Endodermal cell (in vitro differentiated cells): Measurements from ENCODE around the gene TACC2. TPM values are rescaled to one million over a fixed set of nuclear protein-coding genes. Genes with fewer than 3 reads are reported as not detected.

ENCODE experiments used
- DNase-seq: peaks from one replicate; pipeline ENCODE4 v3.0.0-alpha.2; 2017
- H3K27ac ChIP-seq: 2 replicates; pipeline ENCODE4 v1.5.1; 2013; ENCODE audit warnings: mild to moderate bottlenecking, low read depth, low read length, moderate library complexity
- H3K27me3 ChIP-seq: 2 replicates; pipeline ENCODE4 v1.6.1; 2013; ENCODE audit warnings: mild to moderate bottlenecking, low read length, moderate library complexity; ENCODE audit not compliant: insufficient read depth, control insufficient read depth, poor library complexity, severe bottlenecking
- H3K36me3 ChIP-seq: 2 replicates; pipeline ENCODE4 v1.7.0; 2013; ENCODE audit warnings: mild to moderate bottlenecking, low read length, moderate library complexity; ENCODE audit not compliant: control insufficient read depth, insufficient read depth
- H3K4me1 ChIP-seq: one replicate; pipeline ENCODE4 v1.7.0; 2013; ENCODE audit warnings: low read length; ENCODE audit not compliant: control insufficient read depth, insufficient read depth
- H3K4me3 ChIP-seq: 2 replicates; pipeline ENCODE4 v1.5.1; 2013; ENCODE audit warnings: mild to moderate bottlenecking, low read length, moderate library complexity
- H3K9ac ChIP-seq: 2 replicates; pipeline ENCODE4 v1.6.1; 2013; ENCODE audit warnings: mild to moderate bottlenecking, low read length, moderate library complexity; ENCODE audit not compliant: poor library complexity, severe bottlenecking; ENCODE audit errors: extremely low read depth
- H3K9me3 ChIP-seq: 2 replicates; pipeline ENCODE4 v1.6.1; 2013; ENCODE audit warnings: mild to moderate bottlenecking, low read length, moderate library complexity; ENCODE audit not compliant: control insufficient read depth
- H3K27ac Mint-ChIP-seq: 2 replicates; pipeline ENCODE4 v1.8.0; 2020; ENCODE audit warnings: mixed read lengths
- H3K27me3 Mint-ChIP-seq: 2 replicates; pipeline ENCODE4 v1.8.0; 2021; ENCODE audit warnings: mild to moderate bottlenecking, mixed read lengths; ENCODE audit not compliant: insufficient read depth
- H3K36me3 Mint-ChIP-seq: 2 replicates; pipeline ENCODE4 v1.8.0; 2020; ENCODE audit warnings: low read depth, mixed read lengths
- H3K4me1 Mint-ChIP-seq: 2 replicates; pipeline ENCODE4 v1.8.0; 2020; ENCODE audit warnings: mixed read lengths
- H3K4me3 Mint-ChIP-seq: 2 replicates; pipeline ENCODE4 v1.8.0; 2020; ENCODE audit warnings: mild to moderate bottlenecking, moderate library complexity, mixed read lengths
- H3K9me3 Mint-ChIP-seq: 2 replicates; pipeline ENCODE4 v1.8.0; 2020; ENCODE audit warnings: mild to moderate bottlenecking, mixed read lengths
- WGBS, 2 experiments: methylation state at CpG; one replicate each; pipeline versions ENCODE4 v1.1.5 to v1.1.7; 2013; ENCODE audit warnings: missing lambda C conversion rate in 2 of 2, mixed read lengths in 1 of 2; ENCODE audit not compliant: insufficient coverage in 1 of 2, insufficient read length in 1 of 2; 5-methylcytosine and 5-hydroxymethylcytosine counted together
- total RNA-seq, 2 donors: library from RNA; stranded (reverse); fragmentation: NEBNext Ultra II Directional in 1 of 2; extraction: Animal tissue kit (Norgen Biotek cat#: 25700) in 1 of 2; gene quantifications; 2 replicates in 1 of 2; 3 replicates in 1 of 2; pipeline ENCODE4 v1.2.1, GENCODE V29; 2021
- TF ChIP-seq, protein P1 (sequence below): fragments of 200-600 bp; sonication (generic); conservative IDR thresholded peaks from 2 replicates; pipeline ENCODE4 v1.5.0; 2021; ENCODE audit warnings: antibody characterized with exemption, mild to moderate bottlenecking

TACC2 gene
- total RNA-seq, 2 donors from 2014 or later, result 24.5 to 34.1 TPM

DNA sequence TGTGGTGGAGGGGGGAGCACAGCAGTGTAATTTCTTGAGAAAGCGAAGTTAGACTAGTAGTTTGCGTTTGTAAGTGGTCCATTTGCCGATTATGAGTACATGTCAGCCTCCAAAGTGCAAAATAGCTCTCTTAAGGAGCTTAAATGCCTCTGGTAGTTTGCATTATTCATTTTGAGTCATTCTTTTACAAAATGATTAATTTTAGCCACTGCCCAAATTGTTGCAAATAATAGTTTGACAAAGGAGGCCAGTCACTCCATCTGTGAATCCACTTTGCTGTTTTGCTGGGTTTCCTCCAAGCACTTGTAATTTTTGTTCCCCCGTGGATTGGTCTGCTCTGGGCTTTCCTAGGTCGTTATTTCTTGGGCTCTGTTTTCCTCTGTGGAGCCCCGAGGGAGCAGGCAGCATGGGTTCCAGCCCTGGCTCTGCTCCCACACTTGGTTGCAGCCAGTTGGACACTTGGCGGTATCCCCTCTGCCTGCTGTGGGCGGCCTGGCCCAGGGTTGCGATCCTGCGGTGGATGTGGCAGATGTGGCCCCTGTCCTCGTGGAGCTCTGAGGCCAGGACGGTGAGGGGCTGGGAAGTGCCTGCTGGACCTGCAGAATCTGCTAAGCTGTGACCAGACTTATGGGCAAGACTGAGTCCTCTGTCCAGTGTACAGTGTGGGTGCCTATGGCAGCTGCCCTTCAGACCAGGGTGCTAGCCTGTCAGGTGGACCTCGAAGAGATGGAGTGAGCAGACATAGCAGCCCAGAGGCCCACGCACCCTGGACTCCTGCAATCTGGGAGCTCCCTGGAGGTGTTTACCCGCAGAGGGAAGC is 153.1 kb downstream of the TACC2 start:
- H3K9me3 ChIP-seq, result peaks cover 16% of the 10 kb centered on the region
- no peak overlapping the region for H3K9ac ChIP-seq
- Mint-ChIP-seq H3K4me1 (peaks cover 23% of the 10 kb centered on the region), H3K9me3 (peaks cover 12% of the 10 kb centered on the region), H3K36me3 (peaks cover 30% of the 10 kb centered on the region), H3K27me3 (no peaks in the 10 kb centered on the region), H3K4me3 (no peak overlapping the region), H3K27ac (no peak overlapping the region)
- H3K27me3 ChIP-seq, result no peaks in the 10 kb centered on the region
- DNase-seq, result no peak
- H3K4me3 ChIP-seq, result no peak overlapping the region
- H3K27ac ChIP-seq, result peak overlapping the region; percentile 24
- TF ChIP-seq, protein P1, sequence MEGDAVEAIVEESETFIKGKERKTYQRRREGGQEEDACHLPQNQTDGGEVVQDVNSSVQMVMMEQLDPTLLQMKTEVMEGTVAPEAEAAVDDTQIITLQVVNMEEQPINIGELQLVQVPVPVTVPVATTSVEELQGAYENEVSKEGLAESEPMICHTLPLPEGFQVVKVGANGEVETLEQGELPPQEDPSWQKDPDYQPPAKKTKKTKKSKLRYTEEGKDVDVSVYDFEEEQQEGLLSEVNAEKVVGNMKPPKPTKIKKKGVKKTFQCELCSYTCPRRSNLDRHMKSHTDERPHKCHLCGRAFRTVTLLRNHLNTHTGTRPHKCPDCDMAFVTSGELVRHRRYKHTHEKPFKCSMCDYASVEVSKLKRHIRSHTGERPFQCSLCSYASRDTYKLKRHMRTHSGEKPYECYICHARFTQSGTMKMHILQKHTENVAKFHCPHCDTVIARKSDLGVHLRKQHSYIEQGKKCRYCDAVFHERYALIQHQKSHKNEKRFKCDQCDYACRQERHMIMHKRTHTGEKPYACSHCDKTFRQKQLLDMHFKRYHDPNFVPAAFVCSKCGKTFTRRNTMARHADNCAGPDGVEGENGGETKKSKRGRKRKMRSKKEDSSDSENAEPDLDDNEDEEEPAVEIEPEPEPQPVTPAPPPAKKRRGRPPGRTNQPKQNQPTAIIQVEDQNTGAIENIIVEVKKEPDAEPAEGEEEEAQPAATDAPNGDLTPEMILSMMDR, result no peak
- peaks cover 7% of the 10 kb centered on the region for H3K4me1 ChIP-seq
- H3K36me3 ChIP-seq, result peaks cover 17% of the 10 kb centered on the region
- 91 to 93% methylated on average over 13 to 15 of the region's 15 CpGs for WGBS, 2 experiments

DNA sequence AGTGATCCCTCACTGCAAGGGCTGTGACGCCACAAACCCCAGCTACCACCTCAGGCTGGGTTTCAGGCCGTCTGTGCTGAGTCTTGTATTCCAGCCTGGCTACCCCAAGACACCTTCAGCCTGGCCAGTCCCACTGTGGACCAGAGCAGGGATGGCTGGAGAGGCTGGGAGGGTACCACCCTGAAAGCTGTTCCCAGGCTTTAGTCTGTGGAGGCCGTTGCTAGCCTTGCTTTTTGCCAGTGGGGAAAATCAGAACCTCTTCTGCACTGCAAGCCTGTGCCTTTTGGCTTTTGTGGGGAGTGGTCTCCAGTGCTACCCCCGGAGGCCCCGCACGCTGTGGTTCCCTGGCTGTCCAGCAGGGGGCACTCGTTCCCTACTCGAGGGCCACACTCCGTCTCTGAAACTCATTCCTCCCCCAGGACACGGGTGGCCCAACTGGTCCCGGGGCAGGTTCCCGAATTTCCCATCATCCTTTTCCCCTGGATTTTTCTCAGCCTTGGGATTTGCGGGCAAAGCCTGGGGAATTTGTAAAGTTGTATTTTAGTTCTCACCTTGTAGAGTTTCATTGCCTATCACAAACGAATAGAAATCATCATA is 153.8 kb downstream of the TACC2 start:
- Histone ChIP-seq H3K36me3 (peaks cover 22% of the 10 kb centered on the region), H3K4me1 (peaks cover 7% of the 10 kb centered on the region), H3K9ac (no peak overlapping the region), H3K9me3 (peaks cover 16% of the 10 kb centered on the region), H3K27me3 (no peaks in the 10 kb centered on the region), H3K27ac (peak overlapping the region; percentile 24), H3K4me3 (no peak overlapping the region)
- H3K27ac Mint-ChIP-seq, result no peak overlapping the region
- H3K9me3 Mint-ChIP-seq, result peaks cover 12% of the 10 kb centered on the region
- peaks cover 35% of the 10 kb centered on the region for H3K36me3 Mint-ChIP-seq
- peaks cover 23% of the 10 kb centered on the region for H3K4me1 Mint-ChIP-seq
- no peaks in the 10 kb centered on the region for H3K27me3 Mint-ChIP-seq
- H3K4me3 Mint-ChIP-seq, result no peak overlapping the region
- peak; percentile 93 for DNase-seq
- TF ChIP-seq, protein P1, result peak; percentile 100
- 33 to 35% methylated on average over 7 to 13 of the region's 14 CpGs for WGBS, 2 experiments

DNA sequence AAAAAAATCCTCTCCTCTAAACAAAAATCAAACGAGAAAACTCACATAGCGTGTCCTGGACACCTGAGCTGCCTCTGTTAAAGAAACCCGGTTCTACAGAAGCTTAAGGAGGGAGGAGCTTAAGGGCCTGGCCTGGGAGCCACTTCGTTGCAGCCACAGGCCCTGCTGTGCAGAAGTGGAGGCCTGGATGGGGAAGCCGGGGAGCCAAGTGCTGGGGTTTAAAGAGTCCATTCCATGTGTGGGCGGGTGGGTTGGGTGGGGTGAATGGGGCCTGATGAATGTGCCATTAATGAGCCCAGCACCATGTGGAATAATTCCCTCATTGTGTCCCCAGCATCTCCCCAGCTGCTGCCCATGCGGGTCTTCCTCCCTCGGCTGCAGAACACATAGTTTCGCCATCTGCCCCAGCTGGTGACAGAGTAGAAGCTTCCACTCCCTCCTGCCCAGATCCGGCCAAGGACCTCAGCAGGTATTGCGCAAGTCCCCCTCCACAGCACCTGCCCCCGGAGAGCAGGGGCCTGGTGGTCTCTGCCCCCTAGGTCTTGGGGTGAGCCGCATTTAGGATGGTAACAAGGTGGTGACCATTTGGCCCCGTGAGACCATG is 154.4 kb downstream of the TACC2 start:
- no peaks in the 10 kb centered on the region for H3K27me3 Mint-ChIP-seq
- Histone ChIP-seq H3K9ac (no peak overlapping the region), H3K36me3 (peaks cover 24% of the 10 kb centered on the region), H3K27ac (no peak overlapping the region), H3K4me3 (no peak overlapping the region), H3K4me1 (peaks cover 7% of the 10 kb centered on the region), H3K9me3 (peaks cover 16% of the 10 kb centered on the region), H3K27me3 (no peaks in the 10 kb centered on the region)
- H3K4me1 Mint-ChIP-seq, result peaks cover 24% of the 10 kb centered on the region
- DNase-seq, result no peak
- no peak overlapping the region for H3K4me3 Mint-ChIP-seq
- H3K36me3 Mint-ChIP-seq, result peaks cover 37% of the 10 kb centered on the region
- 88 to 91% methylated on average over 5 to 13 of the region's 14 CpGs for WGBS, 2 experiments
- peaks cover 12% of the 10 kb centered on the region for H3K9me3 Mint-ChIP-seq
- TF ChIP-seq, protein P1, result no peak
- no peak overlapping the region for H3K27ac Mint-ChIP-seq
